ENCODE data around the gene RWDD1. TPM values are rescaled to one million over a fixed set of nuclear protein-coding genes. Genes with fewer than 3 reads are reported as not detected.

The RWDD1 gene
- total RNA-seq, 1 experiment from 2014 or later, result 52.3 TPM

- Histone ChIP-seq H3K4me1 (ENCODE audit: insufficient read depth, low read length, poor library complexity, severe bottlenecking) (peaks cover 9% of the 10 kb centered on the region), H3K27me3 (replicated peaks; ENCODE audit: insufficient read depth, low read depth, low read length, poor library complexity) (no peaks in the 10 kb centered on the region), H3K27ac (ENCODE audit: low read depth, low read length, poor library complexity, severe bottlenecking) (no peak overlapping the region), H3K9me3 (ENCODE audit: low read depth, low read length, poor library complexity, severe bottlenecking) (no peaks in the 10 kb centered on the region), H3K4me3 (ENCODE audit: low read depth, low read length, poor library complexity, severe bottlenecking) (no peak overlapping the region), H3K36me3 (ENCODE audit: insufficient read depth, low read length, poor library complexity, severe bottlenecking) (no peaks in the 10 kb centered on the region)
- ChIA-PET POLR2A (ENCODE audit: low non-redundant PET) (interaction anchor here (0.5 kb wide), 1 partner anchor 90 kb away, joined by 6 read pairs; no protein-coding TSS in a partner anchor), CTCF (no interaction called here)
- intact Hi-C loops (cut with micrococcal nuclease; ENCODE audit: unreplicated experiment), result no loop called here
- BruUV-seq (replicated peaks), result no TSS peak
- no peak for DNase-seq (ENCODE audit: low spot score)
- TF ChIP-seq CTCF (conservative IDR thresholded peaks at IDR 0.05; ENCODE audit: low read depth, low read length), result no peak
- no peak for TF ChIP-seq EZH2 (IDR thresholded peaks at IDR 0.05; ENCODE audit: borderline replicate concordance, low read depth, low read length, poor library complexity, severe bottlenecking)
These were observed 40.9 kb upstream of the RWDD1 start for GRCh38 chr6:116530436-116530835.

GRCh38 chr6:116531675-116532570 lies 39.4 kb upstream of the RWDD1 start:
- peak; percentile 75 for DNase-seq (ENCODE audit: low spot score)
- Histone ChIP-seq H3K9me3 (ENCODE audit: low read depth, low read length, poor library complexity, severe bottlenecking) (no peaks in the 10 kb centered on the region), H3K36me3 (ENCODE audit: insufficient read depth, low read length, poor library complexity, severe bottlenecking) (no peaks in the 10 kb centered on the region), H3K27me3 (replicated peaks; ENCODE audit: insufficient read depth, low read depth, low read length, poor library complexity) (no peaks in the 10 kb centered on the region), H3K4me3 (ENCODE audit: low read depth, low read length, poor library complexity, severe bottlenecking) (no peak overlapping the region), H3K4me1 (ENCODE audit: insufficient read depth, low read length, poor library complexity, severe bottlenecking) (peaks cover 3% of the 10 kb centered on the region), H3K27ac (ENCODE audit: low read depth, low read length, poor library complexity, severe bottlenecking) (no peak overlapping the region)
- TF ChIP-seq EZH2 (IDR thresholded peaks at IDR 0.05; ENCODE audit: borderline replicate concordance, low read depth, low read length, poor library complexity, severe bottlenecking), result no peak
- TF ChIP-seq CTCF (conservative IDR thresholded peaks at IDR 0.05; ENCODE audit: low read depth, low read length), result peak; percentile 81
- no TSS peak for BruUV-seq (replicated peaks)
- intact Hi-C loops (cut with micrococcal nuclease; ENCODE audit: unreplicated experiment), result loop anchor here (1.0 kb wide), 2 partner anchors 88 to 245 kb away; no protein-coding TSS in a partner anchor
- ChIA-PET POLR2A (ENCODE audit: low non-redundant PET) (no interaction called here), CTCF (no interaction called here)

GRCh38 chr6:116533233-116533957 lies 37.9 kb upstream of the RWDD1 start:
- intact Hi-C loops (cut with micrococcal nuclease; ENCODE audit: unreplicated experiment), result no loop called here
- Histone ChIP-seq H3K36me3 (ENCODE audit: insufficient read depth, low read length, poor library complexity, severe bottlenecking) (no peaks in the 10 kb centered on the region), H3K27ac (ENCODE audit: low read depth, low read length, poor library complexity, severe bottlenecking) (no peak overlapping the region), H3K27me3 (replicated peaks; ENCODE audit: insufficient read depth, low read depth, low read length, poor library complexity) (no peaks in the 10 kb centered on the region), H3K4me3 (ENCODE audit: low read depth, low read length, poor library complexity, severe bottlenecking) (no peak overlapping the region), H3K4me1 (ENCODE audit: insufficient read depth, low read length, poor library complexity, severe bottlenecking) (peaks cover 3% of the 10 kb centered on the region), H3K9me3 (ENCODE audit: low read depth, low read length, poor library complexity, severe bottlenecking) (no peaks in the 10 kb centered on the region)
- BruUV-seq (replicated peaks), result no TSS peak
- ChIA-PET POLR2A (ENCODE audit: low non-redundant PET) (no interaction called here), CTCF (interaction anchor here (0.7 to 2.6 kb wide), 4 partner anchors 22 to 265 kb away, joined by 3 to 10 read pairs (median 5); partner anchors contain the start of gene CALHM5)
- peak; percentile 38 for DNase-seq (ENCODE audit: low spot score)
- 0 out of 2 replicates have a peak, but pooled peaks have one; percentile 27 for TF ChIP-seq CTCF (conservative IDR thresholded peaks at IDR 0.05; ENCODE audit: low read depth, low read length)
- no peak for TF ChIP-seq EZH2 (IDR thresholded peaks at IDR 0.05; ENCODE audit: borderline replicate concordance, low read depth, low read length, poor library complexity, severe bottlenecking)

All from A673 (cell line).